SK-N-MC (cell line): ENCODE measurements around the gene TBC1D26.

Experiments
- EZH2 ChIP-seq: fragments of 200-600 bp; sonication (generic); IDR thresholded peaks from one replicate; pipeline ENCODE4 v1.6.1; 2017; ENCODE audit warnings: antibody characterized with exemption
- POLR2AphosphoS5 ChIP-seq: IDR thresholded peaks from 2 replicates; pipeline ENCODE4 v1.6.1; 2012; ENCODE audit warnings: mild to moderate bottlenecking, low read depth, low read length, borderline replicate concordance

- TF ChIP-seq EZH2: no peak
- no peak for TF ChIP-seq POLR2AphosphoS5
Observed at GRCh38 chr17:15738066-15738465, 6.0 kb downstream of the TBC1D26 start.
